PC-3 (cell line): ENCODE results near the gene SNX21.

Experiments used
- EZH2 ChIP-seq: fragments of 300-600 bp; sonication (generic); IDR thresholded peaks from one replicate; pipeline ENCODE4 v1.6.1; 2017; ENCODE audit warnings: antibody characterized with exemption, mild to moderate bottlenecking, low read length; ENCODE audit not compliant: unreplicated experiment
- EZH2phosphoT487 ChIP-seq: fragments of 300-600 bp; sonication (generic); IDR thresholded peaks from 2 replicates; pipeline ENCODE4 v1.6.1; 2018; ENCODE audit warnings: mild to moderate bottlenecking, antibody characterized with exemption, low read length, borderline replicate concordance
- TF ChIP-seq, protein P1 (sequence below): fragments of 300-600 bp; sonication (generic); conservative IDR thresholded peaks from 2 replicates; pipeline ENCODE4 v1.5.1; 2017; ENCODE audit warnings: antibody characterized with exemption, low read depth, mild to moderate bottlenecking, low read length

DNA sequence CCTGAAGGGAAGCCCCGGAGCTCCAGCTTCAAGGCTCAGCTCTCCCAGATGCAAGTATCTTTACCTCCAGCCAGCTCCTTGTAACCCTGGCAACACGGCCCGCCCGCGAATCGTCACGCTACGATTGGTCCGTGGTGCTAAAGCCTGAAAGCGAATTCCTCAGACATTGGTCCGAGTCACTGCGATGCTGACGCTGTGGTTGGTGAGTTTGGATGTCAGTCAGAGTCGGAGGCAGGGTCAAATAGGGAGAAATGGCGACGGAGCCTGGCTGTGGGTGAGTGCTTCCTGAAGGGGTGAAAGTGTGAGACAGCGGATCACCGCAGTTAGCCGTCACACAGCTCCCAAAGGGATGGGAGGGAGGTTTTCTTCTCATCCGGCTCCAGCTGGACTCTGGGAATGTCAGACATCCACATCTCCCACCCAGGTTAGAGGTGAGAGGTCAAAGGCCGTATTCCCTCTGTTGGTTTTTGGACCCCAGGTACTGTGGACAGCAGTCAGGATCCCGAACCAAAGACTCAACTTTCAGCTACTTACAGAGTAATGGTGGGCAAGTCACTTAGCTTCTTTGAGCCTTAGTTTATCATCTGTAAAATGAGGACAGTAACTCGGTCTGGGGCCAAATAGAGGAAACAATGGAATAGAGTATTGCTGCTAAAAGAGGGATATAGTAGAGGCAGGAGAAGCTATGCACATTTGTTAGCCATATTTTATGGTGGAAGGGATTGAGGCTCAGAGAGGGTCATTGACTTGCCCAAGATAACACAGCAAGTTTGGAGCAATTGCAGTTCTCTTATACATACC lies 47.6 kb downstream of the SNX21 start, which contains the start of gene ZSWIM1:
- TF ChIP-seq, protein P1, sequence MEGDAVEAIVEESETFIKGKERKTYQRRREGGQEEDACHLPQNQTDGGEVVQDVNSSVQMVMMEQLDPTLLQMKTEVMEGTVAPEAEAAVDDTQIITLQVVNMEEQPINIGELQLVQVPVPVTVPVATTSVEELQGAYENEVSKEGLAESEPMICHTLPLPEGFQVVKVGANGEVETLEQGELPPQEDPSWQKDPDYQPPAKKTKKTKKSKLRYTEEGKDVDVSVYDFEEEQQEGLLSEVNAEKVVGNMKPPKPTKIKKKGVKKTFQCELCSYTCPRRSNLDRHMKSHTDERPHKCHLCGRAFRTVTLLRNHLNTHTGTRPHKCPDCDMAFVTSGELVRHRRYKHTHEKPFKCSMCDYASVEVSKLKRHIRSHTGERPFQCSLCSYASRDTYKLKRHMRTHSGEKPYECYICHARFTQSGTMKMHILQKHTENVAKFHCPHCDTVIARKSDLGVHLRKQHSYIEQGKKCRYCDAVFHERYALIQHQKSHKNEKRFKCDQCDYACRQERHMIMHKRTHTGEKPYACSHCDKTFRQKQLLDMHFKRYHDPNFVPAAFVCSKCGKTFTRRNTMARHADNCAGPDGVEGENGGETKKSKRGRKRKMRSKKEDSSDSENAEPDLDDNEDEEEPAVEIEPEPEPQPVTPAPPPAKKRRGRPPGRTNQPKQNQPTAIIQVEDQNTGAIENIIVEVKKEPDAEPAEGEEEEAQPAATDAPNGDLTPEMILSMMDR = no peak
- TF ChIP-seq EZH2 (no peak), EZH2phosphoT487 (no peak)
